ENCODE results near the gene LGR6. TPM values are rescaled to one million over a fixed set of nuclear protein-coding genes. Genes with fewer than 3 reads are reported as not detected.

The LGR6 gene
- 0.13 TPM in 1 of 2 replicates, not detected in the other for total RNA-seq (2013; cell fraction: nucleolus; rRNA removed)
- 0.05 TPM in 1 of 2 replicates, not detected in the other for total RNA-seq (2014; rRNA removed)
- not detected in 2 replicates for total RNA-seq (2014; rRNA removed; fragmentation: Illumina TruSeq; extraction: Trizol)
- not detected in 2 replicates for total RNA-seq (2021)
- polyA plus RNA-seq (2011; ENCODE audit: low read depth): not detected
- not detected in 2 replicates for polyA plus RNA-seq (2011; rRNA removed)
- 0.01 and 0.05 TPM in 2 replicates for polyA plus RNA-seq (2011; cell fraction: cytosol; rRNA removed)
- 0.12 and 0.19 TPM in 2 replicates for polyA plus RNA-seq (2011; cell fraction: nucleus; rRNA removed)
- 0.04 TPM in 1 of 2 replicates, not detected in the other for polyA plus RNA-seq (2012)
- polyA plus RNA-seq (2014; fragmentation: Illumina TruSeq; extraction: Trizol): not detected in 2 replicates
- polyA plus RNA-seq (2014; fragmentation: Nextera tagmentation; extraction: Ambion mirVana): not detected
- 0.04 TPM in 1 of 2 replicates, not detected in the other for polyA plus RNA-seq (2014; rRNA removed)
- polyA plus RNA-seq (2016; fragmentation: Nextera tagmentation; extraction: Ambion mirVana): not detected
- not detected in 2 replicates for polyA minus RNA-seq (2011; rRNA and poly(A)+ RNA removed)
- polyA minus RNA-seq (2011; cell fraction: cytosol; rRNA and poly(A)+ RNA removed): not detected in 2 replicates
- not detected in 2 replicates for polyA minus RNA-seq (2011; cell fraction: nucleus; rRNA and poly(A)+ RNA removed)
- percentile 10 among the genes with signal in this experiment for Bru-seq, nascent RNA
- BruChase-seq, experiment 1, labeled RNA remaining after a 6-hour chase: percentile 8 among the genes with signal in this experiment
- percentile 6 among the genes with signal in this experiment for BruChase-seq, experiment 2, labeled RNA remaining after a 2-hour chase
- long read RNA-seq, experiment 1: 0 reads
- long read RNA-seq, experiment 2: 0 reads

DNA sequence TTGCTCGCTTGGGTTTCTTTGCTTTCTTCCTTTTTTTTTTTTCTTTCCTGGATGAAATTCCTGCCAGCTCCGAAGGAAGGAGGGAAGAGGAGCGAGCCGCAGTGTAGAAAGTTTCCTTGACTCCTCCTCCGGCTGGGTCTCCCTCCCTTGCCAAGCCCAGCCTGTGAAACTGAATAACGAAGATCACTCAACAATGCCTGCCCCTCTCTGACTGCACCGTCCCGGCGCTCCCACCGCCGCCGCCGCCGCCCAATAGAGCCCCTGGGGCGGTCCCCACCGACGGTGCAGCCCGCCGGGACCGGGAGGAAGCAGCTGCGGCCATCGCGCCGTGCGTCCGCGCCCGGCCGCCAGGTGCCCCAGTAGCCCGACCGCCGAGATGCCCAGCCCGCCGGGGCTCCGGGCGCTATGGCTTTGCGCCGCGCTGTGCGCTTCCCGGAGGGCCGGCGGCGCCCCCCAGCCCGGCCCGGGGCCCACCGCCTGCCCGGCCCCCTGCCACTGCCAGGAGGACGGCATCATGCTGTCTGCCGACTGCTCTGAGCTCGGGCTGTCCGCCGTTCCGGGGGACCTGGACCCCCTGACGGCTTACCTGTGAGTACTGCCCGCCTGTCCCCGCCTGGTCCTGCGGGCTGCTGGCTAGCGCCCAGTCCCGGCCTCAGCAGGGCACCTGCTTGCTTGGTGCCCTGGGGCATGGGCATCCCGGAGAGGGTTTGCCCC is at the start of gene LGR6:
LGR6 (plus strand) TSS at position 186 of the 714 bp plus-strand sequence; CDS start at position 377, 191 bp downstream.
- Histone ChIP-seq H3K4me3 (no peak within 1 kb of the TSS), H3K27ac (ENCODE audit: control insufficient read depth, insufficient read depth) (no peak within 1 kb of the TSS), H3K9me3 (replicated peaks; ENCODE audit: control insufficient read depth, insufficient read depth, low read length) (no peaks in the 10 kb centered on the region), H3K9ac (ENCODE audit: control insufficient read depth, insufficient read depth, low read length) (no peak within 1 kb of the TSS), H3K27me3 (replicated peaks in 1 of 2; ENCODE audit: control insufficient read depth in 2 of 2, insufficient read depth in 2 of 2, low read length in 1 of 2) (peaks cover 7 to 11% of the 10 kb centered on the region in 2 experiments), H3K4me1 (ENCODE audit: control insufficient read depth, insufficient read depth, low read length) (no peaks in the 10 kb centered on the region), H3K4me2 (ENCODE audit: control insufficient read depth, insufficient read depth) (no peak within 1 kb of the TSS), H2AFZ (ENCODE audit: control insufficient read depth, low read depth, low read length) (no peak within 1 kb of the TSS), H4K20me1 (ENCODE audit: control insufficient read depth, insufficient read depth) (no peaks in the 10 kb centered on the region), H3K36me3 (ENCODE audit: control insufficient read depth in 2 of 2, insufficient read depth in 2 of 2, low read length in 1 of 2) (no peaks in the 10 kb centered on the region), H3K79me2 (ENCODE audit: control insufficient read depth, insufficient read depth, low read length) (no peaks in the 10 kb centered on the region)
- in situ Hi-C loops (cut with MboI) (no loop called here), intact Hi-C loops (cut with micrococcal nuclease; ENCODE audit: unreplicated experiment) (loop anchor here (1.0 to 10.0 kb wide), 4 partner anchors 44 to 525 kb away; no protein-coding TSS in a partner anchor)
- ATAC-seq: peak; percentile 13; the same call in 2 of the 3 replicates
- CTCF ChIA-PET: interaction anchor here (0.7 to 2.9 kb wide), 37 partner anchors 9 to 796 kb away, joined by 3 to 52 read pairs (median 5); partner anchors contain the start of genes ARL8A and PTPN7
- no peak for FAIRE-seq
- WGBS (ENCODE audit: insufficient coverage, insufficient replicate concordance, low lambda C conversion rate, missing lambda C conversion rate): 2% methylated on average over 42 of the region's 61 CpGs
- no TSS peak for BruUV-seq (replicated peaks)
- DNase-seq (ENCODE audit: low read depth, low spot score): no peak
- POLR2A ChIA-PET: no interaction called here
- TF ChIP-seq ZNF207 (IDR thresholded peaks at IDR 0.05; ENCODE audit: borderline replicate concordance) (no peak), SUZ12 (IDR thresholded peaks at IDR 0.05; ENCODE audit: unreplicated experiment) (peak; percentile 65), YBX1 (IDR thresholded peaks at IDR 0.05) (no peak), TBL1XR1 (IDR thresholded peaks at IDR 0.05; ENCODE audit: low read depth, low read length) (no peak)
- RAD21 ChIA-PET (ENCODE audit: unreplicated experiment): interaction anchor here (1.1 to 2.4 kb wide), 12 partner anchors 39 to 526 kb away, joined by 3 to 39 read pairs (median 6); partner anchors contain the start of gene UBE2T
- SMC1A ChIA-PET (ENCODE audit: uncharacterized antibody, unreplicated experiment): interaction anchor here (0.6 to 1.7 kb wide), 7 partner anchors 33 to 877 kb away, joined by 3 to 23 read pairs (median 7); partner anchors contain the start of gene PTPN7
